ENCODE measurements around the gene DIAPH2.
"Not testable (repeated sequence)": the region's sequence is repeated elsewhere in the genome, so short reads cannot be mapped to it uniquely, and the experiment has no call there.

The DIAPH2 gene

DNA sequence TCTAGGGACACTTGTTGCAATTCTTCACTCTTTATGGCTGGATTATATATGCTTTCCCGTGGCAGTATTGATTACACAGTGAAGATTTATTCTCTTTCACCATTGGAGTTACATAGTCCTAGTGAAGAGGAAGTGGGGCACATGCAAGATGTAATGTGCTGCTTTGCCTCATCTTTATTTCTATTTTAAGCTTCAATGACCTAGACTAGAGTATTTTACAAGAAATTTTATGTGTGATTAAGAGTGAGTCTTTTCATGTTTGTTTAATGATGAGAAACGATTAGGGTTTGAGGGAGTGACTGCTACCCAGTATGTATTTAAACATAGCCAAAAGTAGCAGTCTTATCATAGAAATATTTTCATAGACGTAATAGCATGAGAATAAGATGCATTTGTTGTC is 30.8 kb downstream of the DIAPH2 start:
- DNase-seq (ENCODE audit: low read depth, low spot score): no peak

DNA sequence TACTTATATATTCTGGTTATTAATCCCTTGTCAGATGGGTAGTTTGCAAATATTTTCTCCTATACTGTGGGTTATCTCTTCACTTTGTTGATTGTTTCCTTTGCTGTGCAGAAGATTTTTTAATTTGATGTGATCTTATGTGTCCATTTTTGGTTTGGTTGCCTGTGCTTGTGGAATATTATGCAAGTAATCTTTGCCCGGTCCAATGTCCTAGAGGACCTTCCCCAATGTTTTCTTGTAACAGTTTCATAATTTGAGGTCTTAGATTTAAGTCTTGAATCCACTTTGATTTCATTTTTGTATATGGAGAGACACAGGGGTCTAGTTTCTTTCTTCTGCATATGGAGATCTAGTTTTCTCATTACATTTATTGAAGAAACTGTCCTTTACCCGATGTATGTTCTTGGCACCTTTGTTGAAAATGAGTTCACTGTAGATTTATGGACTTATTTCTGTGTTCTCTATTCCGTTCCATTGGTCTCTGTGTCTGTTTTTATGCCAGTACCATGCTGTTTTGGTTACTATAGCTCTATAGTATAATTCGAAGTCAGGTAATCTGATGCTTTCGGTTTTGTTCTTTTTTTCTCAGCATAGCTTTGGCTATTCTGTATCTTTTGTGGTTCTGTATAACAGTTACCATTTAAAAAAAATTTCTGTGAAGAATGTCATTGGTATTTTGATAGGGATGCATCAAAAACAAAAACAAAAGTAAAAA is 34.7 kb downstream of the DIAPH2 start:
- DNase-seq (ENCODE audit: low read depth, low spot score): no peak

DNA sequence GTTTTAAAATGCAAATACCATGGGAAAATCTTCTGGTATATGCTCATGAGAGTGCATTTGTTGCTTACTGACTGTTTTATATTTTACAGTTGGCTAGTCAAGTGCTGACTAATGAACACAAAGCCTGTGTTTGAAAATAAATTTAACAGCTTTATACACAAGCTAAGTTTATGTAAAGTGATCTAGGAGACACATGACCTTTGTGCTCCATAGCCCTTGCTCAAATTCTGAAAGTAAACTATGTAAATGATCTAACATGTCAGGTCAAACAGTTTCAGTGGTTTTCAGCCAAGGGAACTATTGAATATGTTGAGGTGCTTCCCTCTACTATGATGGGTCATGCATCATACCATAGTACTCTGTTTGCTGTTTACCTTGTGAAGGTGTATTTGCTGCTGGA is 36.7 kb downstream of the DIAPH2 start:
- no peak for DNase-seq (ENCODE audit: low read depth, low spot score)

DNA sequence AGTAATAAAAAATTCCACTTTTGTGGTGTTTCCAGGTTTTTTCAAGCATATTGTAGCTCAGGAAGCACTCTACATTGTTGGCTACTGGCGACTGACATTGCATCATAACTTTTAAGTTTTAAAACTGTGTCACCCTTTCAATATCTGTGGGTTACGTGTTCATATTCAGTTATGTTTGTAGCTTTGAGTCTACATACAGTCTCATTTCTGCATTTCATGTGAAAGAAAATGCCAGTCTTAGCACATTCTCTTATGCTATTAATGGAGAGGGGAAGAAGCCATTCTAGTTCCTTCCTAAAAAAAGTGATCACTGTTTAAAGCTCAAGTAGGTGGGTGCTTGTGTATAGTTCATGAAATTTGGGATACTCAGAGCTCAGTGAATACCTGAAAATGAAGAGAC is 38.1 kb downstream of the DIAPH2 start:
- DNase-seq (ENCODE audit: low read depth, low spot score): no peak

DNA sequence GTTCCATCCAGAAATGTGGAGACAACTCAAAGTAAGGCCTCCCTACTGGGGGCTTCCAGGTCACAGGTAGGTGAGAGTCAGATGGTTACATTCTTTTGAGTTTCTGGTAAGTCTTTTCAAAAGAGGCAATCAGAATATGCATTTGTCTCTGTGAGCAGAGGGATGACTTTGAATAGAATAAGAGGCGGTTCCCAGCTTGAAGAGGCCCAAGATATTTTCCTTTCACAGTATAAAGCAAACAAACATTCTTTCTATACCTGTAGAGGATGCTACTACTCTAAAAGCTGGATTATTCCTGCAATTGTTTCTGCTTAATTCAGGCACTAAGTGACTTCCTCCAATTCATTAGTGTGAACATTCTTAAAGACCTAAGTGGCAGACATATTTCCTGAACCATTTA is 44.4 kb downstream of the DIAPH2 start:
- DNase-seq (ENCODE audit: low read depth, low spot score): no peak

DNA sequence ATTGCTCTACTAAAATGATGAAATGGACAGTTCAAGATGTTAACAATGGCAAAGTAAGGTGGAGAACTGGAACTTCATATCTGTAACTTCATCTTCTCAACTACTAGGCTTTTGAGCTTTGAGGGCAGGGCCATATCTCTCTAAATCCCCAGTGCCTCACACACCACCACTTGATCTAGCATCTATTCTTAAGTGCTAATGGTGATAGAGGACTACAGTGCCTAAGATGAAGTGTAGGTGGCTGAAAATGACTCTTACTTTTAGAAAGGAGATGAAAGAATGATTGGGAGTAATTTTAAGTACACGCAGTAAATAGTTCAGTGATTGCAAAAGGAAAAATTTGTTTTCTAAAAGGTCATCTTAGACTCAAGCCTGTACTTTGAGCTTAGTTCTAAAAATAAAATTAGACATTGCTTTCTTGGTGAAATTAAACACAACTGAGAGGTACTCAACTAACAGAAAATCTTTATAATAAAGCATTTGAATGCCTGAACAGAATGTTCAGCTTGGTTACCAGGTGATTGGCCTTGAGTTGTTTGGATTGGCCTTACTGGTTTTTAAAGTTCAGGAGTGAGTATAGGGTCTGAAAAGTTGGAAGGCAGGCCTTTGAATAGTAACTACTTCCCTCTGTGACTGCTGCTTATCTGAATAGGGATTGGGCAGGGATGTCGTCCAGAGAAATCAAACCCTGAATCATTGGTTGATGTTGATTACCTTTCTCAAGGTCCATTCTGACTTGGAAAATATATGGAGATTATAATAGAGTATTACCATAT is 45.4 kb downstream of the DIAPH2 start:
- DNase-seq (ENCODE audit: low read depth, low spot score): no peak

DNA sequence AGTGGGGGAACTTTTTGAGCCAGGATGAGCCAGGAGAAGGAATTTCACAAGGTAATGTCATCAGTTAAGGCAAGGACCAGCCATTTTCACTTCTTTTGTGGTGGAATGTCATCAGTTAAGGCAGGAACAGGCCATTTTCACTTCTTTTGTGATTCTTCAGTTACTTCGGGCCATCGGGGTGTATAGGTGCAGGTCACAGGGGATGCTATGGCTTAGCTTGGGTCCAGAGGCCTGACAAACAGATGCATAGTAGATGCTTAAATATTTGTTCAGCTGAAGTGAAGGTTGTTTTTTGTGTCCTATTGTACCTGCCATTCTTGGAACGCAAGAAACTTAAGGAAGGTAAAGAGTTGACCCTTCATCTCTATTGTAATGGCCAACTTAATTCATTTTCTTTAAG is 46.4 kb downstream of the DIAPH2 start:
- DNase-seq (ENCODE audit: low read depth, low spot score): not testable (repeated sequence)

DNA sequence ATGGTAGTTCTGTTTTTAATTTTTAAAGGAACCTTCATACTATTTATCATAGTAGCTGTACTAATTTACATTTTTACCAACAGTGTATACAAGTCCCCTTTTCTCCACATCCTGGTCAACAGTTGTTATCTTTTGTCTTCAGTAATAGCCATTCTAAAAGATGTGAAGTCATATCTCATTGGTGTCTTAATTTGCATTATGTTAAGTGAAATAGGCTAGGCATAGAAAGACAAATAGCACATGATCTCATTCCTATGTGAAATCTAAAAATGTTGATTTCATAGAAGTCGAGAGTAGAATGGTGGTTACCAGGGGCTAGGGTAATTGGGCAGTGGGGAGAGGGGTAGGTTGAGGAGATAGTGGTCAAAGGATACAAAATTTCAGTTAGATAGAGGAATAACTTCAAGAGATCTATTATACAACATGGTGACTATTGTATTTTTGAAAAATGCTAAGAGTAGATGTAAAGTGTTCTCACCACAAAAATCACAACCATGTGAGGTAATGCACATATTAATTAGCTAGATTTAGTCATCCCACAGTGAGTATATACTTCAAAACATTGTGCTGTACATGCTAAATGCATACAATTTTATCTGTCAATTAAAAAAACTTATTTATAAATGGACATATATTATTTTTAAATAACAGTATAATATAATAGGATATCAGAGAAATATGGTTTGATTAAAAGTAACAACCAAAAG is 58.9 kb downstream of the DIAPH2 start:
- DNase-seq (ENCODE audit: low read depth, low spot score): no peak

DNA sequence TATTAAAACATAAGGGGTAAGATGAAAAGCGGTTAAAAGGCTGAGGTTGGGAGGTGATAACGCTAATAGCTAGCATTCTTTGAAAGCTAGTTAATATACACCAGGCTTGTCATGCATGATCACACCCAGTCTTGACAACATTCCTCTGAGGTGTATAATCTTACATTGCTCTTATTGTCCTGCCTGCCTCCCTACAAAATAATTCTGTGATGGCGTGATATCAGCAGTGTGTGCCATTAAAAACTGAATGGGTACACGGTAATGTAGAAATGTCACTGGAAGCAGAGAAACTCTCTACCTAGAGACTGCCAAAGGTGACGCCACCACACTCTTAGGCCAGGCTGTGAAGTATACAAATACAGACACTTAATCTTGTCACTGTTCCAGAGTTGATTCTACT is 68.1 kb downstream of the DIAPH2 start:
- DNase-seq (ENCODE audit: low read depth, low spot score): no peak

DNA sequence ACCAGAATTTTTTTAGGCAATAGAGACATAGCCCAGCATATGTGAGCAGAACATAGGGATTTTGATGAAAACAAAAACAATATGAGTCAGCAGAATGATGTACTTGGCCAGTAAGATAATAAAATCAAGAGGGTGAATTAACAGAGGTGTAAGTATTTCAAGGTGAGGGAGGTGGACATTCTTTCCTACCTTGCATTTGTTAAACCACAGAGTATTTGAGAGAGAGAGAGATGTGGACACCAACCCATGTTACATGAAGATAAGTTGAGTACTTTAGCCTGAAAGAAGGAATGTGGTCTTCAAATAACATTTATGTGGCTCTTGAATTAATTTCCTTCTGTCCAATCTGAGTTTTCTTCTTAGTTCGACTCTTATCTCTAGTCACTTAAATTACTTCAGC is 68.6 kb downstream of the DIAPH2 start:
- no peak for DNase-seq (ENCODE audit: low read depth, low spot score)

DNA sequence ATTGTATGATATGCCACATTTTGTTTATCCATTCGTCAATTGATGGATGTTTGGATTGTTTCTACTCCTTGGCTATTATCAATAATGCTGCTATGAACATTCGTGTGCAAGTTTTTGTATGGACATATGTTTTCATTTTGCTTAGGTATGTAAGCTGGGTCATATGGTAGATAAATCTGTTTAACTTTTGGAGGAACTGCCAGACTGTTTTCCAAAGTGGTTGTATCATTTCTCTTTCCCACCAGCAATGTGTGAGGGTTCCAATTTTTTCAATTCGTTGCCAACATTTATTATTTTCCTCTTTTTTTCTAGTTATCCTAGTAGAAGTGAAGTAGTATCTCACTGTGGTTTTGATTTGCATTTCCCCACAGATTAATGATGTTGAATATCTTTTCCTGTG is 71.8 kb downstream of the DIAPH2 start:
- no peak for DNase-seq (ENCODE audit: low read depth, low spot score)

DNA sequence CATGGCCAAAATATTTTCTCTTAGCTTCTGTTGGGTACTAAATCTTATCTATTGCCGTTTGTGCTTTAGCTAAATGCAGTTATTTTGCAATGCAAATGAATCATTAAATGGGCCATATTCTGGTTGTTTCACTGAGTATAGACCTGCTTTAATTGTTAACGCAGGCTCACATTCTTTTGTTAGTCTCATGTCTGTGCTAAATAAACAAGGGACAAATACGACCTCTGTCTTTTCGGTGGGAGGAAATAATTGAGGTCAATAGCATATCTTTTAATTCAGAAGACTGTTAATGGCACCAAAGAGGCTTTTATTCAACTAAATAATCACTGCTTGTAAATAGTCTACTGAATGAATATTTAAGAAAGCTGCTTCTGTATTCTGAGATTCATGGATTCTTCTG is 76.9 kb downstream of the DIAPH2 start:
- no peak for DNase-seq (ENCODE audit: low read depth, low spot score)

DNA sequence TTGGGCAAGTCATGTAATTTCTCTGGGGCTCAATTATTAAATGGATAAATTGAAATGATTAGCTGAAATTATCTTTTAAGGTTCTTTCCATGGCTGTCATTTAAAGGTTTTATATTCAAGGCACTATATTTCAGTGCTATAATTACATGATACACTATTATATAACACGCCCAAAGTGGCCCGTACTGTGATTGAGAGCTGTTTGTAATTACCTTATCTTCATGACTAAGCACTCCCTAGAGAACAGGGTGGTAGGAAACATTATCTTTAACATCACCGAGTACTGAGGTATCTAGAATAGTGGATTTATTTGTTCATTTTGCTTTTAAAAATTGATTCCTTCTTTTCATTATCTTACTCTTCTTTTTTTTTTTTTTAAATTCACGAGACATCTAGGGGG is 79.0 kb downstream of the DIAPH2 start:
- DNase-seq (ENCODE audit: low read depth, low spot score): no peak

DNA sequence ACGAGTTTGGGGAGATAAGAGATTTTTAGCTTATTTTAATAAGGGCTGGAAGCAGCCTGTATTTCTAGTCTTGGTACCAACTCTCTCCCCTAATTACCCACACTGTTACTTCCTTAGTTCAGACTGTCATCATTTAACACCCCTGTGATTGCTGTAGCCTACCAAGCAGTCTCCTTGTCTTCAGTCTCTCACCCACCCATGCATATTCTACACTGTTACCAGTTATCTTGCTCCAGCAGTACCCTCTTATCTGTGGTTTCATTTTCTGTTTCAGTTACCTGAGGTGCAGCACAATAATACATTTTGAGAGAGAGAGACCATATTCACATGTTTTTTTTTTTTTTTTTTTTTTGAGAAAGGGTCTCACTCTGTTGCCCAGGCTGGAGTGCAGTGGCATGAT is 80.2 kb downstream of the DIAPH2 start:
- DNase-seq (ENCODE audit: low read depth, low spot score): no peak

DNA sequence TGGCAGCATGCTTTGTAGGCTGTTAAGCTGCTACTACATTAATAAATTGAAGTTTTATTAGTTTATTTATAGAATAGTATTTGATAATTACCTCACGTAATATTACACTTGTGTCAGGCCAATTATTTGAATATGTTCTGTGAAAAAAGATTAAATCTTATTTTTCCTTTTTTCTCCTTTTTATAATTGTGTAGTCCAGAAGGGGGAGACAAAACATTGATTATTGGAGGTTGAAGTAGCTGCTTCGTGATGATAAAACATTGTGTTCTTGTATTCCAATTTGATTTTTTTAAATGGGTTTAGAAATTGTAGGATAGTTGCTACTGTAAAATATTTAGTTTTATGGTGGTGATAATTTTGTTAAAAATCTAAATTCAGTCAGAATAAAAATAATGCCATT is 85.7 kb downstream of the DIAPH2 start:
- no peak for DNase-seq (ENCODE audit: low read depth, low spot score)

DNA sequence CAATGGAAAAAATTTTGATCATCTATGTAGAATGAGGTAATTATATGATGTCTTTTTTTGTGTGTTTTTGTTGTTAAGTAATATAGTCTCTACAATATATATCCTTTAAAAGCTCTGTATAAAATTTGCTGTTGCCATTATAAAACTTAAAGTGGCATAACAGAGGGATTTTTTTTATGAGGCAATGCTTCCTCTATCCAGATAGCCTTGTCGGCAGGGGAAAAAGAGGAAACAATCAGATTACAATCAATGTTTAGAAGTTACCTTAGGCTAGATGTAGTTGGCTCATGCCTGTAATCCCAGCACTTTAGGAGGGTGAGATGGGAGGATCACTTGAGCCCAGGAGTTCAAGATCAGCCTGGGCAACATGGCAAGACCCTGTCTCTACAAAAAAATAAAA is 86.8 kb downstream of the DIAPH2 start:
- DNase-seq (ENCODE audit: low read depth, low spot score): no peak

DNA sequence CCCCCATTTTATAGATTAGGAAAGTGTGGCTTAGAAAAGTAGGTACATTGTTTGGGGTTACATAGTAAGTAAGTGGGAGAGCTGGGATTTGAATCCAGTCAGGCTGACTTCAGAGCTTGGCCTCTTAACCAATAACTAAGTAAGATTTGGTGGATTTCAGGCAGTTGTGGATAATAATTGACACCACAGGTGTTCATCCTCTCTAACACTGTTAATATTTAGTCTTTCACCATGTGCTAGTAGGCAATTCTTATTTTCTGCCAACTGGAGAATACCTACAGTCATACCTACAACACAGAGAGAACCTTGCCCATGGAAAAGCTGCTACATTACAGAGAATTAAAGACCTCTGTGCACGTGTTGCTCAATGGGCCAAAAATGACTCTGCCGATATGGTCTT is 89.5 kb downstream of the DIAPH2 start:
- DNase-seq (ENCODE audit: low read depth, low spot score): no peak

DNA sequence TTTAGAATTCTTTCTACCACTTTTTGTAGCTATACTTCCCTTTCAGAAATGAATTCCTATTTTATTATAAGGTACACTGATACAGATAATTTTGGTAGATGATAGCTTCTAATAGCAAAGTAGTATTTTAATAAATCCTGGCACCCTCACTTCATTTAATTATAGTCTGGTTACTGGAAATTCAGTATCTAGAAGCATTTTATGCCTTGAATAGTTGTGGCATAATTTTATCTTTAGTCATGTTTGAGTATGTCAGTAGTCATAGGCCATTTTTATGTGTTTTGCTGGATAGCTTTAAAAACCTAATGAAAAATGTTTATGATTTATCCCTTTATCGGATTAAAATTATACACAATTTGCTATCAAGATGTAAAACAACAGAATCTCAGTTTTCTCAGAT is 92.3 kb downstream of the DIAPH2 start:
- DNase-seq (ENCODE audit: low read depth, low spot score): no peak

DNA sequence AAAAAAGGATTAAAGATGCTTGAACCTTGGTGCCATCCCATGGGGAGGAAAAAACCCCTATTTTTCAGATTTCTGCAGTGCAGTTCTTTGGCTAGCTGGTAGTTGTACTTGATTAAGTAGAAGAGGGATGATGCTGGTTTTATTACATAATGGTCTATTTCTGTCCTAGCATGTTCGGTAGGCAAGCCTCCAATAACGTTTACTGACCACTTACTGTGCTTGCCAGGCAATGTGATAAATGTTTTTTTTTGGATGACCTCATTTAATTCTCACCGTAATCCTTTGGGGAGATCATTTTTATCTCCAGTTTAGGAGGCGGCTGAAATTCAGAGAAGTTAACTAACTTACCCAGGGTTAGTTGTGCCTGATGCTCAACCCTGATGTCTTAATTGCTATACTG is 106.9 kb downstream of the DIAPH2 start:
- no peak for DNase-seq (ENCODE audit: low read depth, low spot score)

DNA sequence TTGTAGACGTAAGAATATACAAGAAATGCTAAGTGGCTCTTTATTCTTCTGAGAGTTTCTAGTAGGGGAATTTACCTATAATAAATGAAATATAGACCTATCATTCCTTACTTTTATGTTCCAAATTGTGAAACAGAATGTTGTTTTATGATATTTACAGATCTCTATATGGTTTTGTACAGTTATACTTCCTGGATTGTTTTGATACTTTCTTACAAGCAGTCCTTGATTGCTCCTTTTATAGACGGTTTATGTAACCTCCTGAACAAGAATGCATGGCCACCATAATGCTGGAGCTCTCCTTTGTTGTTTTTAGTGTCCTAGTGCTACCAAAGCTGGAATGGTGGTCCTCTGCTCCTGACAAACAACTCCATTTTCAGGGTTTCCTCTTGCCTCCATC is 107.4 kb downstream of the DIAPH2 start:
- no peak for DNase-seq (ENCODE audit: low read depth, low spot score)

DNA sequence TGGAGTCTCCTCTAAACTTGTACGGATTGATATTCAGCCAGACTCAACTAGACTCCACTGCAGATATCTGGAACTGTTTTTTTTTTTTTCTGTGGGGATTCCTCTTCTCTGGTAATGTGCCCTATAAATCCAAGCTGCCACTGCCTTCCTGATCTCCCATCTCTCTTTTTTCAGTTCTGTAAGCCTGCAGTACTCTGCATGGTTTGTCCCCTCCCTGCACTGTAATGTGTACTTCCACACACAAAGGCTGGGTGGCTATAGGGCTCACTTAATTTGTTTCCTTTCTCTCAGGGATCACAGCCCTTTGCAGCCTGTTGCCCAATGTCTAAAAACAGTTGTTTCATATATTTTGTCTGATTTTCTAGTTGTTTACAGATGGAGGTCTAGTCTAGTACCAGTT is 114.3 kb downstream of the DIAPH2 start:
- no peak for DNase-seq (ENCODE audit: low read depth, low spot score)

DNA sequence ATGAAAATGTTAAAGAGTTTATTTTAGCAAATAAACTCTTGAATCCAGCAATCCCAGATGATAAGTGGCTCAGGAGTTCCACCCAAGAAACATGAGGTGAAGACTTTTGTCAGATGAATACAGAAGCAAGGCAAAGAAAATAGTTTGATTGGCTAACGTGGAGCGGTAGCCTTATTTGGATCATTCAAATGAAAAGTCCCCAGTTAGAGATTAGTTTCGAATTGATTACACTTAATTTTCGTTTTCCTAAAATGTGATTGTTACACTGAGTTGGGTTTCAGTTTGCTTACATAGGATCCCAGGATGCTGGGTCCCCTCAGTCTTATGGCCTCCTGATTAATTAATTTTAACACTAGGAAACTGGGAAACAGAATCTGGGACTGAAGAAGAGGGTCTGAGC is 122.7 kb downstream of the DIAPH2 start:
- no peak for DNase-seq (ENCODE audit: low read depth, low spot score)

DNA sequence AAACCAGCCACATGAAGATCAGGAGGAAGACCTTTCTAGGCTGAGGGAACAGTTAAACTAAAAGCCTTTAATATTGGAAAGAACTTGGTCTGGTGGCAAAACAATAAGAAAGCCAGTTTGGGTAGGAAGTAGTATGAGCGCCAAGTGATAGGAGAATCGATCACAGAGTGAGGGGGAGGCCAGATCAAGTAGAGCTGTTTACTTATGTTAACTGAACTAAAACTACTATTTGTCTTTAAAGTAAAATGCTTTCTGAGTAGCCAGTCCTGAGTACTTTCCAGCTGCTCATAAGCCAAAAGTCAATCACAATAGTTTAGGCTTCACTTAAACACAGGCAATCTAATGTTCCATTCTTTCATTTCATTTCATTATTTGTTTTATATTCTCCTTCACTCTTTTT is 136.3 kb downstream of the DIAPH2 start:
- no peak for DNase-seq (ENCODE audit: low read depth, low spot score)

Data from activated CD4-positive, CD25-positive, alpha-beta regulatory T cell treated with anti-CD3 and anti-CD28 coated beads, Interleukin-2, amount 50 U/mL, for 16 hours (primary cell).